NCI-H524 (cell line): Measurements from ENCODE around the gene WASHC3.

Experiments
- DNase-seq, 2 experiments: peaks; one replicate each; lab custom pipeline; 2025; lab: John Stamatoyannopoulos, UW

Gene WASHC3

GRCh38 chr12:101967506-101967905, 94.3 kb downstream of the WASHC3 start:
- no peak for DNase-seq

DNA sequence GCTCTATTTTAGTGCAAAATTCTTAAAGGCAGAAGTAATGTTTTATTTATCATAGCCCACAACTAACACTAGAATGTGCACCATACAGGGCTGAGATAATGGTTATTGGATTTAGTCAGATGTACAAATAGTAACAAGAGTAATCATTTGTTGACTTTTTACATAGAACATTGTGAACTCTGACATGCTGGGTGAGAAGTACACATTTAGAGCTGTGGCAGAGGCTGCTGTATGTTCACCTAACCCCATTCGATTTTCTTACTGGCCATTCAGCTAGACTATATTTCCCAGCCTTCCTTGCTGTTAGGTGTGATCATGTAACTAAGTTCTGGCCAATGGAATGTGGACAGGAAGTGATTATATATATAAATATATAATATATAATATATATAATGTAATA, 95.3 kb downstream of the WASHC3 start:
- no peak for DNase-seq

DNA sequence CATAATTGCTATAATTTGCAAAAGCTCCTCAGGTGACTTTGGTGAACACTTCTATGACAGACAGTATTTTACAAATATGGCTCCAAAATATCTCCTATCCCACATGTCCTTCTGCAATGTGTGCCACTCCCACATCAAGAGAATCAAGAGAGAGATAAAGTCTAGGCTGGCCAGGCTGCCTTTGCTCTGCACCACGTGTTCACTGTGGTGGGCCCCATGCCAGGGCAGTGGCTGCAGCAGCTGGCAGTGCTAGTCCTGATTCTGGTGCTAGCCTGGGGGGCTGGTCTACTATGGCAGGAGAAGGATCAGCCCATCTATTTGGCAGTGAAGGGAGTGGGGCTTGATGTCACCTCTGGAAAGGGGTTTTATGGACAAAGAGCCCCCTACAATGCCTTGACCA, 98.1 kb downstream of the WASHC3 start:
- DNase-seq, result no peak
